Body of pancreas (tissue), 4 donors: ENCODE results near the gene PEF1.

ENCODE experiments used
- POLR2A ChIP-seq, 3 donors: fragments of 450-650 bp; IDR thresholded peaks; one replicate each; pipeline ENCODE4 v1.6.1; 2016; ENCODE audit warnings: antibody characterized with exemption in 3 of 3, mild to moderate bottlenecking in 2 of 3
- TF ChIP-seq, protein P1 (sequence below), 7 experiments: fragments of 450-650 bp in 4 of 7; fragments of 200-600 bp in 3 of 7; sonication (generic) in 3 of 7; IDR thresholded peaks; one replicate each; pipeline ENCODE4 v1.5.1; 2016 to 2019; ENCODE audit warnings: antibody characterized with exemption in 7 of 7

DNA sequence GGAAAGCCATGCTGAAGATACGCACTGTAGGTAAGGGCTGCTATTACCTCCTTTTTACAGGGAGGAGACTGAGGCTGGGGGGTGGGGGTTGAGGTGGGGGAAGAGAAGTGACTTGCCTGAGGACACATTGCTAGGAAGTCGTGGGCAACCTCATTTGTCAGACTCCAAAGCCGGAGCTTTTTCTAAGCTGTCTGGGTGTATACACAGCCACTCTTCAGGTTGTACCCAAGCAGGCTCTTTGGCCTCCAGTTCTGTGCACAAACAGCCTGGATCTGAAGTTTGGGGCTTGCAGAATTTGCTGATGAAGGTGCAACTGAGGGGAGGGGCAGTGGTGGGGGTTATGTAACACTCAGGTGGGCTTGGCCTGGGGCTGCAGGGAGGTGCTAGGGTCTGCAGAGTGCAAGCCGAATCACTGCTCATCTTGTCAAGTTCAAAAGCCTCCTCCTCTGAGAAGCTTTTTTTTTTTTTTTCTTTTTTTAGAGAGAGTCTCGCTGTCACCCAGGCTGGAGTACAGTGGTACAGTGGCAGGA is 51.5 kb downstream of the PEF1 start:
- no peak for TF ChIP-seq POLR2A (IDR thresholded peaks at IDR 0.05)
- TF ChIP-seq, protein P1, sequence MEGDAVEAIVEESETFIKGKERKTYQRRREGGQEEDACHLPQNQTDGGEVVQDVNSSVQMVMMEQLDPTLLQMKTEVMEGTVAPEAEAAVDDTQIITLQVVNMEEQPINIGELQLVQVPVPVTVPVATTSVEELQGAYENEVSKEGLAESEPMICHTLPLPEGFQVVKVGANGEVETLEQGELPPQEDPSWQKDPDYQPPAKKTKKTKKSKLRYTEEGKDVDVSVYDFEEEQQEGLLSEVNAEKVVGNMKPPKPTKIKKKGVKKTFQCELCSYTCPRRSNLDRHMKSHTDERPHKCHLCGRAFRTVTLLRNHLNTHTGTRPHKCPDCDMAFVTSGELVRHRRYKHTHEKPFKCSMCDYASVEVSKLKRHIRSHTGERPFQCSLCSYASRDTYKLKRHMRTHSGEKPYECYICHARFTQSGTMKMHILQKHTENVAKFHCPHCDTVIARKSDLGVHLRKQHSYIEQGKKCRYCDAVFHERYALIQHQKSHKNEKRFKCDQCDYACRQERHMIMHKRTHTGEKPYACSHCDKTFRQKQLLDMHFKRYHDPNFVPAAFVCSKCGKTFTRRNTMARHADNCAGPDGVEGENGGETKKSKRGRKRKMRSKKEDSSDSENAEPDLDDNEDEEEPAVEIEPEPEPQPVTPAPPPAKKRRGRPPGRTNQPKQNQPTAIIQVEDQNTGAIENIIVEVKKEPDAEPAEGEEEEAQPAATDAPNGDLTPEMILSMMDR (IDR thresholded peaks at IDR 0.05) = no peak
